Psoas muscle (tissue), 8 donors: ENCODE results near the gene FAM20A. TPM values are rescaled to one million over a fixed set of nuclear protein-coding genes. Genes with fewer than 3 reads are reported as not detected.

ENCODE experiments used
- ATAC-seq, 4 donors: fragments of 200-7000 bp; cut with Tn5 transposase; one replicate each; pipeline ENCODE4 v1.9.1; 2020; ENCODE audit warnings: moderate library complexity in 3 of 4, mild to moderate bottlenecking in 2 of 4
- DNase-seq, 2 donors: peaks; one replicate each; pipeline ENCODE4 v3.0.0-alpha.2; 2020
- H3K27ac ChIP-seq: fragments of 200-600 bp; one replicate; pipeline ENCODE4 v1.8.0; 2022
- H3K27me3 ChIP-seq, 3 donors: fragments of 200-600 bp in 1 of 3; one replicate each; pipeline versions ENCODE4 v1.6.1 to v1.8.0; 2013 to 2022; ENCODE audit warnings: low read length in 2 of 3, mild to moderate bottlenecking in 2 of 3, moderate library complexity in 1 of 3; ENCODE audit not compliant: insufficient read depth in 3 of 3
- H3K36me3 ChIP-seq, 2 donors: fragments of 200-600 bp in 1 of 2; one replicate each; pipeline versions ENCODE4 v1.6.1 to v1.8.0; 2013 to 2022; ENCODE audit warnings: low read depth in 1 of 2, mild to moderate bottlenecking in 1 of 2, moderate library complexity in 1 of 2; ENCODE audit not compliant: insufficient read depth in 1 of 2
- H3K4me1 ChIP-seq: fragments of 200-600 bp; one replicate; pipeline ENCODE4 v1.8.0; 2022
- H3K4me3 ChIP-seq: fragments of 200-600 bp; one replicate; pipeline ENCODE4 v1.8.0; 2022; ENCODE audit warnings: mild to moderate bottlenecking
- H3K9me3 ChIP-seq: fragments of 200-600 bp; one replicate; pipeline ENCODE4 v1.8.0; 2022
- WGBS, 3 donors: extraction: QIAGEN DNeasy Blood & Tissue Kit; methylation state at CpG; one replicate each; pipeline versions ENCODE4 v1.1.6 to v1.1.7; 2013; 5-methylcytosine and 5-hydroxymethylcytosine counted together
- intact Hi-C, 2 donors: fragments of 100-400 bp; cut with DNase I; formaldehyde crosslinking; loops; one replicate each; pipeline versions ENCODE4 v1.11.0 to v1.14.2; 2022
- polyA plus RNA-seq, 3 donors: library from polyadenylated mRNA; stranded (reverse); fragments of 200-250 nt; gene quantifications; one replicate each; pipeline ENCODE4 v1.2.3, GENCODE V29; 2013
- total RNA-seq, 4 donors: library from RNA; stranded (reverse); fragmentation: NEBNext Ultra II Directional in 2 of 4; extraction: Animal tissue kit (Norgen Biotek cat#: 25700) in 2 of 4; gene quantifications; one replicate each; pipeline versions ENCODE4 v1.2.1 to v1.2.4, GENCODE V29; 2021 to 2023
- TF ChIP-seq, protein P1 (sequence below): fragments of 200-600 bp; IDR thresholded peaks from one replicate; pipeline ENCODE4 v1.8.0; 2022; ENCODE audit warnings: antibody characterized with exemption
- donor health status: healthy with polysubstance abuse.
- donor health status: DM: no; HTN: no; CAD: no; lungs with moderate emphysema.
- donor health status: Bipolar disorder and iron deficiency.
- donor health status: healthy.
- donor health status: DM: yes; HTN: yes; CAD: no.
- donor health status: DM: no; HTN: no; CAD: no.
- donor health status: DM: no; HTN: no; CAD: no.
- donor health status: DM: yes; HTN: yes; CAD: no.

FAM20A gene
- total and polyA plus RNA-seq, 7 donors, result 0.83 to 7.1 (median 1.8) TPM

DNA sequence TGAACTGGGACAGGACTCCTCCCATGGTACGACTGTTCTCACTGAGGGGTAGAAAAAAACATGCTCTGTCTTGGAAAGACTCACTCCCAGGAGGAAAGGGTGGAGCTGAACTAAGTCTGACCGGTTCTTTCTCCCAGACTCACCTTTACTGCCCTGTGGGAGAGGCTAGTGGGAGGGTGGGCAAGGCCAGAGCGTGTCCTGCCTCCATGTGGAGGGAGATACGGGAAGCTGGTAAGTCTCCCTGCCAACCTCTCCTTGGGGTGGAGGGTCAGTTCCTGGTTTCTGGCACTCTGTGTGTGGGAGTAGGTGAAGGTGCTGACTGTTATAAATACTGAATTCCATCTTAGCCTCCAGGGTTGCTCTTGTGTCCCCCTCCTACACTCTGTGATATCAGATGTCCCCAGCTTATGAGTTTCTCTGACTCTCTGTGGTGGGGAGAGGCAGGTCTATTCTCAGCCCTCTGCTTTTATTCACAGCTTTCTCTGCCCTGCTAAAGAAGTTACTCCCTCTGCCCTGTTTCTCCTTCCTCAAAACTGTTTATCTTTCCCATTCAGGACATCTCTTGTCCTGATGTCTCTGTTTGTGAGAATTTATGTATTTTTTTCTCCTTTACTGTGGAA lies 26.9 kb upstream of the FAM20A start:
- H3K36me3 ChIP-seq, result no peaks in the 10 kb centered on the region
- no peaks in the 10 kb centered on the region for H3K9me3 ChIP-seq
- 46 to 58% (median 52%) methylated on average over 4 of the region's 4 CpGs for WGBS, 3 donors
- DNase-seq (no peak), ATAC-seq (no peak)
- no peak overlapping the region for H3K27ac ChIP-seq
- no peak overlapping the region for H3K4me3 ChIP-seq
- intact Hi-C loops, result no loop called here
- H3K4me1 ChIP-seq, result no peaks in the 10 kb centered on the region
- no peaks in the 10 kb centered on the region for H3K27me3 ChIP-seq
- TF ChIP-seq, protein P1, sequence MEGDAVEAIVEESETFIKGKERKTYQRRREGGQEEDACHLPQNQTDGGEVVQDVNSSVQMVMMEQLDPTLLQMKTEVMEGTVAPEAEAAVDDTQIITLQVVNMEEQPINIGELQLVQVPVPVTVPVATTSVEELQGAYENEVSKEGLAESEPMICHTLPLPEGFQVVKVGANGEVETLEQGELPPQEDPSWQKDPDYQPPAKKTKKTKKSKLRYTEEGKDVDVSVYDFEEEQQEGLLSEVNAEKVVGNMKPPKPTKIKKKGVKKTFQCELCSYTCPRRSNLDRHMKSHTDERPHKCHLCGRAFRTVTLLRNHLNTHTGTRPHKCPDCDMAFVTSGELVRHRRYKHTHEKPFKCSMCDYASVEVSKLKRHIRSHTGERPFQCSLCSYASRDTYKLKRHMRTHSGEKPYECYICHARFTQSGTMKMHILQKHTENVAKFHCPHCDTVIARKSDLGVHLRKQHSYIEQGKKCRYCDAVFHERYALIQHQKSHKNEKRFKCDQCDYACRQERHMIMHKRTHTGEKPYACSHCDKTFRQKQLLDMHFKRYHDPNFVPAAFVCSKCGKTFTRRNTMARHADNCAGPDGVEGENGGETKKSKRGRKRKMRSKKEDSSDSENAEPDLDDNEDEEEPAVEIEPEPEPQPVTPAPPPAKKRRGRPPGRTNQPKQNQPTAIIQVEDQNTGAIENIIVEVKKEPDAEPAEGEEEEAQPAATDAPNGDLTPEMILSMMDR, result no peak

DNA sequence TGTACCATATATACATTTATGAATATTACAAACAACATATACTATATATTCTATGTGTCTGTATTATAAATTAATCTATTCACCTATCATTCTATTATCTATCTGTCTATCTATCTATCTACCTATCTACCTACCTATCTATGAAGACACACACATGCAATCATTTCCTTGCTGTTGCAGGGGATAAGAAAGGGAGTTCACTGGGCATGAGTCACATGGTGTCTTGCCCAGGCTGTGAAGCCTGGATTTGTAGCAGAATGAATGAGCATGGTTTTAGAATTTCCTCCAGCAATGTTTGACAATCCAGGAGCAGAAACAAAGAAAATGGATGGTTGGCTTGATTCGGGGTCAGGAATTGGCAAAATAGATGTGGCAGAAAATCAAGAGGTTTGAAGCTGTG lies 23.2 kb upstream of the FAM20A start:
- Histone ChIP-seq H3K9me3 (no peaks in the 10 kb centered on the region), H3K4me1 (no peaks in the 10 kb centered on the region), H3K27me3 (peaks cover 0 to 3% (median 0%) of the 10 kb centered on the region in 3 donors), H3K36me3 (no peaks in the 10 kb centered on the region), H3K27ac (no peak overlapping the region), H3K4me3 (no peak overlapping the region)
- intact Hi-C loops, result no loop called here
- TF ChIP-seq, protein P1, result no peak
- 29 to 61% (median 40%) methylated on average over 1 of the region's 1 CpG for WGBS, 3 donors
- no peak for DNase-seq
- ATAC-seq, result no peak

DNA sequence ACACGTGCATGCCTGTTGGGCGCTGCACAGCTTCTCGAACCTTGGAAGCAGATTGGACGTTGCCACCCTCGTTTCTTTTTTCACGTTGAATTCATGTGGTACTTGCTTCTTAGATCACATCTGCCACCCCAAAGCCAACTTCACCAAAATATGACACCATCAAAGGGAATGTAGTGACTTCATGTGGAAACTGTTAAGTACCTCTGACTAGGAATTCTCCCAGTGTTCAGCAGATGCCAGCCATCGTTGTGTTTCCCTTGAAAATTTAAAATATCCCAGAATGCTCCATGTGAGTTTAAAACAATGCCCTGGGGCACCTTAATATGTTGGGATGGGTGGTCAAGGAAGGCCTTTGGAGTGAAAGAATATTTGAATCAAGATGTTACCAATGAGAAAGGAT lies 22.6 kb upstream of the FAM20A start:
- no peaks in the 10 kb centered on the region for H3K4me1 ChIP-seq

DNA sequence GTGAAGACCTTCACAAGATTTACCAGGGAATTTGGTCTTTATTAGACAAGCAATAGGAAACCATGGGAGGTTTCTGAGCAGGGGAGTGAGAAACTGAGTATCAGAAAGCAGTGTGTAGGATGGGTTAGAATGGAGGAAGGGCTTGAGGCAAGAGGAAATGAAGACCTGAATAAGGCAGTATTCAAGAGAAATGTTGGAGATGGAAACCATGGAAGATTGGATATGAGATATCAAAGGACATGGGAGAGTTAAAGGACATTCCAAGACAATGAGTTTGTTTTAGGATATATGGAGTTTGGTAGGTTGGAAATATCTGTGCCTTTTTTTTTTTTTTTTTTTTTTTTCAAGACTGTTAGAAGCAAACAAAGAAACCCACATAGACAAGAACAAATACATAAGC lies 21.3 kb upstream of the FAM20A start:
- no peaks in the 10 kb centered on the region for H3K4me1 ChIP-seq
- intact Hi-C loops, result no loop called here
- no peaks in the 10 kb centered on the region for H3K36me3 ChIP-seq
- H3K27ac ChIP-seq, result no peak overlapping the region
- peaks cover 0 to 5% (median 3%) of the 10 kb centered on the region in 3 donors for H3K27me3 ChIP-seq
- H3K9me3 ChIP-seq, result no peaks in the 10 kb centered on the region
- DNase-seq (no peak), ATAC-seq (no peak)
- TF ChIP-seq, protein P1, result no peak
- no peak overlapping the region for H3K4me3 ChIP-seq

More for the DNA sequence above, 22.6 kb upstream of the FAM20A start:
- H3K36me3 ChIP-seq, result no peaks in the 10 kb centered on the region
- ATAC-seq (no peak), DNase-seq (no peak)
- H3K4me3 ChIP-seq, result no peak overlapping the region
- intact Hi-C loops, result no loop called here
- no peaks in the 10 kb centered on the region for H3K9me3 ChIP-seq
- peaks cover 0 to 3% (median 0%) of the 10 kb centered on the region in 3 donors for H3K27me3 ChIP-seq
- TF ChIP-seq, protein P1, result no peak
- no peak overlapping the region for H3K27ac ChIP-seq
- 57 to 74% (median 67%) methylated on average over 7 of the region's 7 CpGs for WGBS, 3 donors

DNA sequence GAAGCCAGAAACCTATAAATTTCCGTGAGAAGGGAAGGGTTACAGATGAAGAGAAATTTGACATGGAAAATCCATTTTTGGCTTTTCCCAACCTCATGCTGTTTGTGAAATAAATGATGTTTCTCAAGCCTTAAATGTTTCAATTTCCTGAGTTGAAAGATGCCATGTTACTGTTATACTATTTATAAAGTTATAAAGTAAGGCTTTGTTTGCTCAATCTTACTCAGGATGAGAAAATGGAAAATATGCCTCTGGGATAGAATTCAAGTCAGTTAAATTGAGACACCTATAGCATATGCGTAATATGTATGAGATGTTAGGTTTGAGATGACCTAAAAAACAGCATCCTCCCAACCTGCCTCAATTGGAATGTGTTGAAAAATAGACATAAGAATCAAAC lies 19.9 kb upstream of the FAM20A start:
- 63 to 74% (median 63%) methylated on average over 2 of the region's 2 CpGs for WGBS, 3 donors

More for the DNA sequence above, 19.9 kb upstream of the FAM20A start:
- DNase-seq, result no peak
- Histone ChIP-seq H3K9me3 (no peaks in the 10 kb centered on the region), H3K4me3 (no peak overlapping the region), H3K27me3 (peaks cover 0 to 5% (median 3%) of the 10 kb centered on the region in 3 donors), H3K4me1 (no peaks in the 10 kb centered on the region), H3K36me3 (no peaks in the 10 kb centered on the region), H3K27ac (no peak overlapping the region)
- ATAC-seq, result no peak
- TF ChIP-seq, protein P1, result no peak
- intact Hi-C loops, result no loop called here
